ENCODE data around the gene GDNF.
"Not testable (repeated sequence)": the region's sequence is repeated elsewhere in the genome, so short reads cannot be mapped to it uniquely, and the experiment has no call there.

GDNF gene

DNA sequence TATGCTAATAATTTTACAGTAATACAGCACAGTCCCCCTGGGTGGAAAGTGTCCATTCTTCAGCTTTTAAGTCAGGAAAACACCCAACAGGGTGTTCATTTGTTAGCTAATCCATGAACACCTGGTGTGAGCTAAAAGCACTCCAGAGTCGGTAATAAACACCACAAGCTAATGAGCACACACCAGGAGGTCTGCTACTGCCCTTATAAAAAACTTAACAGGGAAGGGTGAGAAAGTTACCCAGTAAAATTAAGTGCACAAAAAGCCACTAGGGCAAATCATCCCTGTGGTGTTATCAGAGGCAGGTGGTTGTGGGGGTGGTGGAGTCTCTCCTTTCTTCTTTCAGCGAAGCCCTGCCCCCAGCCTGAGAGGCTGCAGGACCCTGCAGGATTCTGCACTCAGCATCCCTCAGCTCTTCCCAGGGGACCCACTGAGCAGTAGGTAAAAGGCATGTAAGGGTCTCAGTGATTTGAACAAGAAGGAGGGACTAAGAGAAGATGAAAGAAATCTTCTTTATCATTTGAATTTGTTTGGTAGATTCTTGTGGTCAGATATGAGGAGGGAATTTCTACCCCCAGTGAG, 14.4 kb downstream of the GDNF start:
- Histone ChIP-seq H3K27ac (no peak overlapping the region), H3K4me3 (no peak overlapping the region)

DNA sequence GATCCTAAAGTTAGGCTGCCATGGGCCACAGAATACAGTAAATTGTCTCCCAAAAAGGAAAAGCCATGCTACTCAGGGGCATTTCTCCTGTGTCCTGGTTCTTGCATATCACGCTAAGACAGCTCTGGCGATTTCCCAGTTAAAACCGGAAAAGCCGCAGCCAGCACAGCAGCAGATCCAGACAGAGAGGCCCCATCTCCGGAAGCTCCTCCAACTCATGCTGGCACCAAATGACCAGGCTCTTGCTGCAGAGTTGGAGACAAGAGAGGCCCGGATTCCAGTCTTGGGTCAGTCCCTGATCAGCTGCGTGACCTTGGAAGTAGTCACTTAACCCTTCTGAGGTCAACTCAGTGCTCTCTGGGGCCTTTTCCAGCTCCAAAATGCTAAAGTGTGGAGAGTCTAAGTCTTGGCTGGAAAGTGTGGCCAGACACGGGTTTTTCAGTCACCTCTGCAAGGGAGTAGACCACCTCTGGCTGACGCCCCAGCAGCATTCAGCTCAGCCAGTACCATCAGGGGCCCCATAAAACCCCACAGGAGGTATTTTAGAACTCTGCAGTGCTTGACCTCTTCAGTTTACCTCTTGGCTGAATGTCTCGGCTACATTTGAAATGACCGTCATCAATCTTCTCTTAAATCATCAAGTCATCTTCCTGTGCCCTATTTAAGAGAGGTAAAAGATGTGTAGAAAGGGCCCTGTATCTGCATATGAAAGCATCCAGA, 16.2 kb downstream of the GDNF start:
- Histone ChIP-seq H3K4me3 (no peak overlapping the region), H3K27ac (no peak overlapping the region)

DNA sequence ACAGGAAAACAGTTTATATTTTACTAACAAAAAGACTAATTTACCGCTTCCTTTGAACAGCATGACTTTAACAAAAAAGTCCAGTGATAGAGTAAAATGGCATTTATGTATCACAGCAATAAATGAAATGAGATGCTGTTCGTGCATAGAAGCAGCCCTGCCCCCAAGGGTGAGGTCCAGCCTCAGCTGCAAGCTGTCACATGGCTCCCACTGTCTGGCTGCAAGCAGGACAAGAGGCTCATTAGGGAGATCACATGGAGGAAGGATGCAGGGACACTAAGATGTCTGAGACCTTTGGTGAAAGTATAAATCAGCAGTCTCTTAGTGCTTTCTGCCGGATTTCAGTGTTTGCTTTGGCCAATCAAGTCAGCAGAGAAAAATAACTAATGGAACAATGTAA, 23.0 kb downstream of the GDNF start:
- no peak overlapping the region for H3K4me3 ChIP-seq
- H3K27ac ChIP-seq = no peak overlapping the region

DNA sequence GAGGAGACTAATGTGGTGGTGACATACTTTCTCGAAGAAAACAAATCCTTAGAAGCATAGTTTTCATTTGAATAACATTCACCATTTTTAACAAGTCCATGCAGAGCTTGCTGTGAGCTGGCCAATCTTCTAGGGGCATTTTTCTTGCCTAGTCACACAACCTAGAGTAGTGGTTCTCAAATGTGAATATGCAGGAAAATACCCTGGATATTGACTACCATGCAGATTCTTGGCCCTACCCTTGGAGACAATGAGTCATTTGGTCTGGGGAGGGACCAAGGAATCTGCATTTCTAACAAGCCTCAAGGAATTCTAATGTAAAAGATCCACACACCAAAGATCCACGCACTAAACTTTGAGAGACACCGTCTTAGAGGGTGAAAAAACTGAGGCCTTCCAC, 23.5 kb downstream of the GDNF start:
- H3K27ac ChIP-seq = no peak overlapping the region
- no peak overlapping the region for H3K4me3 ChIP-seq

DNA sequence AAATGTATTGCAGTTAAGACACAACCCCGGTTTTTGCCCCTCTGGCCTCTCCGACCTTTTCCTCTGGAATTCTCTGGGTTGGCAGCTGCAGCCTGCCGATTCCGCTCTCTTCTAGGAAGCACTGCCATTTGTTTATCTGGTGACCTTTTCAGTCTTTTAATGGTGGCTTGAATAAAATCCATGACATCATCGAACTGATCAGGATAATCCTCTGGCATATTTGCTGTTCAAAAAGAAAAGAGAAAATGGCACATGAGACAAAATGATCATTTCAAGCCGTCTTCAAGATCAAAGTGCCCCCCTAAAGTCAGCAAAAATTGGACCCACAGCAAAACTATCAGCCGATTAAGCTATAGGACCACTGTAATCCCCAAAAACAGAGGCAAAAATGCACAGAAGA, 23.9 kb downstream of the GDNF start:
- no peak overlapping the region for H3K27ac ChIP-seq
- H3K4me3 ChIP-seq = no peak overlapping the region

DNA sequence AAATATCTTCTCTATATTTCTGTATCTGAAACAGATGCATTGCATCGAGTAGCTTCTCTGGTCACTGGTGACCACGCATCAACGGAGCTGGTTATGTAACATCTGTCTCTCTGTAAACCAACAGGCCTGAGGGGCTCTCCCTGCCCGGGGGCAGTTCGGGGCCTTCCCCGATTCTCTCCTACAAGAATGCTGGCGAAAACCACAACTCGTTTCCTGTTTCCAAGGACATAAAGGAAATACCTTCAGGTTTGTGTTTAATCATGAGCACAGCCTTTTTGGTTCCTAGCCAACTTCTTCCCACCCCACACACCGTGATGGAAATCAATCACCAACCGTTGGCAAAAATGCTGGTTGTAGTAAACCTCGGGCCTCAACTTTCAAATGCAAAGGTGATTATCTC, 25.1 kb downstream of the GDNF start:
- Histone ChIP-seq H3K4me3 (no peak overlapping the region), H3K27ac (no peak overlapping the region)

DNA sequence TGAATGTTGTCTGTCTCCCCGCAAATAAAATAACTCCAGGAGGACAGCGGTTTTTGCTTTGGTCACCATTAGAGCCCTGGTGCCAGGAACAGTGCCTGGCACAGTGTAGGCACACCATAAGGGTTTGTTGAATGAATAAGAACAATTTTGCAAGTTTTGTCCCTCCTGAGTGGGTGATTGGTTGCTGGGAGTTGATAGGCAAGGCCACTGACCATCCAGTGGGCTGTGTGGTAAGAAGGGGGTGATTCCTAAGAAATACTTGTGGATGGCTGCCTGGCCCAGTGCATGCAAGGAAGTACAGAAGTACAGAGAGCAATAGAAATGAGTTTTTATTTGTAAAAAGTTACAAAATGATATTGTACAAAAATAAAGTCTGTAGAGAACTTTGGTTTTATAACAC, 27.5 kb downstream of the GDNF start:
- H3K27ac ChIP-seq = no peak overlapping the region
- H3K4me3 ChIP-seq = no peak overlapping the region

DNA sequence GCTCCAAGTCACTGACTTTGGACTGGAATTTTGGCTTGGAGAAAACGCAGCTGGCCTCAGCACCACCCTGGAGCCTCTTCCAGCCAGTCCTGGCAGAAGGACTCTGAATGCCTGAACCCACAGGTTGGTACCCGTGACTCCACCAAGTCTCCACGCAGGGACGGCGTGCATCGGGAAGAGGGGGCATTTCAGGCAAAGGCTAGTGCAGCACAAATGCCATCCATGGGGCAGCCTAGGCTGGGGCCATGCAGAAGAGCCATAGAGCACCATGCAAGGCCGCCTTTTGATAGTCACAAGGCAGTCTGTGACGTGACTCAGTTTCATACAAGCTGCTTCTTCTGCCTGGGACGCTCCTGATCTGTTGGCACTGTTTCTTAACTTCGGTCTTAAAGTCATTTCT, 28.0 kb downstream of the GDNF start:
- Histone ChIP-seq H3K27ac (no peak overlapping the region), H3K4me3 (no peak overlapping the region)

DNA sequence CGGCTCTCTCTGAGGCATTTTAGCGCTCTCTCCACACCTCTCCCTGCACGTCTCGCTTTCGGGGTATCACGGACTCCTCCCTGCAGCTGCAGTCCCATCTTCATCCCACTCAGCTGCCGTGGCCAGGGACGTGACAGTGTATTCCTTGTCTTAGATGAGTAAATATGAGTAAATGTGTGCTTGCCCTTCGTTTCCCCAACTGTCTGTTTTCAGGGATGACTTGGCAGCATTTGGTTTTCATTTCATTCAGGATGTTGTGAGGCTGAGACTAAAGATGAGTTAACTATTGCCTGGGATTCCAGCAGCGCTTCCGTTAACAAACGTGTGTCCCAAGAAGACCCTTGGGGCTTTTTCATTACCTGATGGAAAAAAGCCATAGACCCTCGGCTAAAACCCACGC, 29.5 kb downstream of the GDNF start:
- H3K4me3 ChIP-seq = no peak overlapping the region
- H3K27ac ChIP-seq = peak overlapping the region in 3 of 21 experiments; percentile 5 to 60 (median 49)

DNA sequence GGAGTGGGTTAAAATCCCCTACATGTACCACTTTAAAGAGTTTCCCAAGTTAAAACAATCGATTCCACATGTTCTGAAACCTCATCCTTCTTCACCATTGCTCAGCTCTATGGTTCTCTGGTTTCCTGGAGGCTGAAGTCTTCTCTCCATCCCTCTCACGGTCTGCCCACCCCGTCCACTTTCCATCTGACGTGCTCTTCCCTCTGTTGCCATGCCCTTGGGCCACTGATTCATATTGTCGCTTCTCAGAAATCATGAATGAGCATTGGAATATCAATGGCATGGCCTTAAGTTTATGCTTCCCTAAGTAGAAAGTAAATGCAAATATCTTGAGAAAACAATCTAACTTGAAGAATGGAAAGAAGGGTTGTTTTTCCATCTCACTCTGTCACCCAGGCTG, 30.9 kb downstream of the GDNF start:
- H3K4me3 ChIP-seq = no peak overlapping the region
- H3K27ac ChIP-seq = no peak overlapping the region

DNA sequence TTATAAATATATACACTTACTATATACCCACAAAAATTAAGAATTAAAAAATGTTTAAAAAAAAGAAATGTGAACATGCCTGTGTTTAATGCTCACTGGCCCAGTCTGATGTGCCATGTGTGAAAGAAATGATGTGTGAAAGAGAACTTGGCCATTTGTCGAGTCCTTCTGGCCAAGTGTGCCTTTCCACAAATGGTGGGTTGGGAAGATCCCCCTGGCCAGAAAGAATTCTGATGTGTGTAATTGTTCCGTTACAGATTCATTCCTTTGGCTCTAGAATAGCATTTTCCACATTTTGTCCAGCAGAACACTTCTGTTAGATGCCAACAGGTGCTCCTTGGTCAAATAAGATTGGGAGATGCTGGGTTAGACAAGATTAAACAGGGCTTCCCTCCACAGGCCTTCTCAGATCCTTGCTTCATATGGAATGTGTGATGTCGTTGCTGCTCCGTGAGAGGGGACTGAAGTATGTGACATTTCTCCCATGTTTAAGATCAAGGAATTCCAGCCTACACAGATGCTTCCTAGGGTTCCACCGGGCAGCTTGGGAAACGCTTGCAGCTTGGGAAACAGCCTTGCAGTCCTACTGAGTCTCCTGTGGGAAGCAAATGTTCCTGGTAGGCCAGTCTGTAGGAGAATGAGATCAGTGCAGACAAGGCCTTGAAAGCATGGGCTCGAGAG, 32.1 kb downstream of the GDNF start:
- Histone ChIP-seq H3K27ac (no peak overlapping the region), H3K4me3 (no peak overlapping the region)

DNA sequence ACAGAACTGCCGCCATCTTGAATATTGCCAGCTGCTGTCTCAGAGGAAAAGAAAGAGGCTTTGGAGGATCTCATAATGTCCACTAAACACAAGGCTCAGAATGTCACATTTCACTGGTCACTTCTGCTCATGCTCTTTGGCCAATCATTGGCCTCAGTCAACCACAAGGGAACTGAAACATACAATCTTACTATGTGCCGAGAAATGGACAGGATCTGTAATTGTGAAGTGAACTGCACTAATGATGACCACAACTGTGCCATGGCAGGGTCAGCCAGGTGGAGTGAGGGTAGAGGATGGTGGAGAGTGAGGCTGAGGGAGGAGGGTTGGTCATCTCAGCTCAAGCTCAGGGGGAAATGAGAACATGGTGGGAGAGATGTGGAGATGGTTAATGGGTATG, 32.8 kb downstream of the GDNF start:
- Histone ChIP-seq H3K27ac (no peak overlapping the region), H3K4me3 (no peak overlapping the region)

DNA sequence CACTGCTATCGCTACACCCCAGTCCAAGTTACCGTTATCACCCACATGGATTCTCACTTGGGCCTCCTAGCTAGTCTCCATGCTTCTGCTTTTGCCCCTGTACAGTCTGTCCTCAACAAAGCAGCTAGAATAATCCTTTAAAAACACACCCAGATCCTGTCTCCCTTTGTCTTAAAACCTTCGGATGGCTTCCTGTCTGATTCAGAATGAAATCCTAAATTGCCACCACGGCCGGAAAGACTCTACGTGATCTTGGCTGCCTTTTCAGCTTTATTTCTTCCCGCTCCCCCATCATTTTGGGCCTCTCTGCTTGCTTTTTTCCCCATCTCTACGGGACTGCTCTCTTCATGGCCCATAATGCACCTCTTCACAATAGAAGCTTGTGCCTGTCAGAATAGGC, 33.4 kb downstream of the GDNF start:
- no peak overlapping the region for H3K4me3 ChIP-seq
- H3K27ac ChIP-seq = no peak overlapping the region

DNA sequence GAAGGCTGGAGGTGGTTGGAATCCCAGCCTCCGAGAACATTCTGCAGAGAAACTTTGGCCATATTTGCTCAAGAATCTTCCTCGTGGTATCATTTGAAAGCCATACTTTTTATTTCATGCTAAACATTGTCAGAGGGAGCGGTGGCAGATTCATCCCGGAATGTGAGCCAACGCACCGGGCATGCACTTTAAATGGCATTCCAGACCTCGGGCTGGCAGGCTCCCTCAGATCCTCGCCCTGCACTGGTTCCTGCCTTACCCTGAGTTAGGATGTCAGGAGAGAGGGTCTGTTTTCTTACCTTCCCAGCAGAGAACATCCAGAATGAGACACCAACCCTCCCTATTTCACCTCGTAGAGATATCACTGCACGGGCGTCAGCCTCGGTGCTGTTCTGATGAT, 33.8 kb downstream of the GDNF start:
- H3K27ac ChIP-seq = no peak overlapping the region
- no peak overlapping the region for H3K4me3 ChIP-seq

DNA sequence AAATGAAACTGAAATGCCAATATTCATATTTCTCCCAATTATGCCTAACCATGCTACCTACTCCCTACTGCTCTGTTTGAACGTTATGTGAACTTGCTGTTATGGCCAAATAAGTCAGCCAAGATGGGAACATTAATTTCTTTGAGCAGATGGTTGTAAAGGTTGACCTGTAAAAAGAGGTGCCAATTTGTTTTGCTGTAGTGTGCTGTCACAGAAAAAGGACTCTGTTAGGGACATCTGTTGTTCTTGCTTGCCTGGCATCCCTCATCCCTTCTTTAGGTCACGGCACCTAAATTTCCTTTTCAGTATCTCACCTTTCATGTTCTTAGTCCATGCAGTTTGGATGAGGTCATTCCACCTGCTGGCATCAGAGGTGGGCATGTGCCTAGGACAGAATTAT, 35.4 kb downstream of the GDNF start:
- no peak overlapping the region for H3K27ac ChIP-seq
- H3K4me3 ChIP-seq = no peak overlapping the region

DNA sequence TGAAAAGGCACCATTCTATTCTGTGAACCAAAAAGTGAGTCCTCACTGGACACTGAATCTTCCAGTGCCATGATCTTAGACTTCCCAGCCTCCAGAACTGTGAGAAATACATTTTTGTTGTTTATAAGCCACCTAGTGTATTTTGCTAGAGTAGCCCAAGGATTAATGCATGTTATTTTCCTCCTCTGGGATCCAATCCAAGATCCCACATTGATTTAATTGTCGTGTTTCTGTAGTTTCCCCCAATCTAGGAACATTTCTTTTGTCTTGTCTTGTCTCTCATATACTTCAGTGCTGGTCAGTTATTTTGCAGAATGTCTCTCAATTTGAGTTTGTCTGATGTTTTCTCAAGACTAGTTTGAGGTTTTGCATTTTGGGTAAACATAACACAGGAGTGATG, 36.4 kb downstream of the GDNF start:
- H3K4me3 ChIP-seq = no peak overlapping the region
- H3K27ac ChIP-seq = no peak overlapping the region

DNA sequence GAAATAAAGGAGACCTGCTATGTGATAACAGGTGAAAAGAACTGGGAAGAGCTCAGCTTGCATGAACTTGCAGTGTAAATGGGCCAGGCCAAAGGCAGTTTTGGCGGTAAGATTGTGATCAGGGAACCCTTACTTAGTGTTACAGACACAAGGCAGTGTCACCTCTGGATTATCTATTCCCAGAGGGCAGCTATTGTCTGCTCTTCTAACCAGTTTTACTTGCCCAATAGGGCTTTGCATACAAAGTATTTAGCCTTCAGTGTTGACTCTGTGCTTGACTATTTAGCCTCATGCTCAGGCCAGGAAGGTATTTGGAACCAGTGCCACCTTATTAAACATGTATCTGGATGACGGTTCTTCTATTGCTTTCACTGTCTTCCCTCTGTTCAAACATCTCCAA, 38.3 kb downstream of the GDNF start:
- no peak overlapping the region for H3K4me3 ChIP-seq

DNA sequence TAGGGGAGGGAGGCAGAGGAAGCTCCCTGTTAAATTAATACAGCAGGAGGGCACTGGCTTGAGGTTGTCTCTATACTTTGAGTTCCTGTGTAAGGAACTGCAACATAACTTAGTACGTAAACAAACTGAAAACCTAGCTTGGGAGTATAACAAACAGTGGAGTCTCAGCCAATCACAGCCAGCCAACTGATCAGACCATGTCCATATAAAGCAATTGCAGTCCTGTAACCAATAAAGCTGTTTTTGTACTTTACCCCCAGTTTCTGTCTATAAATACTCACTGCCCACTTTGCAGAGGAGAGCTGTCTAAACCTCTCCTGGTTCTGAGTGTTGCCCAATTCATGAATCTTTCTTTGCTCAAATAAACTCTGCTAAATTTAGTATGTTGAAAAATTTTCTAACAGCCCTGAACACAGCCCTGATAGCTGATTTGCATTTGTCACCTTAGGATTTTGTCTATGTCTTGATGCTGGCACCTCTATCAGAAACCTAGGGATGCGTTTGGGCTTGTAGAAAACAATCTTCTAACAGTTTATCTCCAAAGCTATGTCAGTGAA, 39.9 kb downstream of the GDNF start:
- H3K27ac ChIP-seq = no peak overlapping the region
- H3K4me3 ChIP-seq = no peak overlapping the region

More for the DNA sequence above, 38.3 kb downstream of the GDNF start:
- H3K27ac ChIP-seq = no peak overlapping the region

DNA sequence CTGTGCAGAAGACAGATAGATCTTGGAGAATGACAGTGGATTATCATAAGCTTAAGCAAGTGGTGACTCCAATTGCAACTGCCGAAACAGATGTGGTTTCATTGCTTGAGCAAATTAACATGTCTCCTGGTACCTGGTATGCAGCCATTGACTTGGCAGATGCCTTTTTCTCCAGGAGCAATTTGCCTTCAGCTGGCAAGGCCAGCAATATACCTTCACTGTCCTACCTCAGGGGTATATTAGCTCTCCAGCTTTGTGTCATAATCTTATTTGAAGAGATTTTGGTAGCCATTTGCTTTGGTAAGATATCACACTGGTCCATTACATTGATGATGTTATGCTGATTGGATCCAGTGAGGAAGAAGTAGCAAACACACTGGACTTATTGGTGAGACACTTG, 43.4 kb downstream of the GDNF start:
- H3K4me3 ChIP-seq, H3K27ac ChIP-seq: not testable (repeated sequence)

DNA sequence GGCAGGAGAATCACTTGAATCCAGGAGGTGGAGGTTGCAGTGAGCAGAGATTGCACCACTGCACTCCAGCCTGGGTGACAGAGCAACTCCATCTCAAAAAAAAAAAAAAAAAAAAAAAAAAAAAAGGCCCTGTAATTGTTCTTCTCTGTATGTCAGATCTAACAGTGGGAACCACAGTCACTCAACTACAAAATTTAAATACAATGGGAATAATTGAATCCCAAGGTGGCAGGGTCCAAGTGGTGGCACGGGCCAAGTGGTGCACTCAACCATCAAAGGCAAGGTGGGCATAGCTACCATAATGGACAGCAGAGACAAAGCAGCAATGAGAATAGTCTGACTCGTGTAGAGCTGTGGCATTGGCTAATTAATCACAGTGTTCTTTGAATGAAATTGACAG, 44.5 kb downstream of the GDNF start:
- not testable (repeated sequence) for H3K27ac ChIP-seq, H3K4me3 ChIP-seq

DNA sequence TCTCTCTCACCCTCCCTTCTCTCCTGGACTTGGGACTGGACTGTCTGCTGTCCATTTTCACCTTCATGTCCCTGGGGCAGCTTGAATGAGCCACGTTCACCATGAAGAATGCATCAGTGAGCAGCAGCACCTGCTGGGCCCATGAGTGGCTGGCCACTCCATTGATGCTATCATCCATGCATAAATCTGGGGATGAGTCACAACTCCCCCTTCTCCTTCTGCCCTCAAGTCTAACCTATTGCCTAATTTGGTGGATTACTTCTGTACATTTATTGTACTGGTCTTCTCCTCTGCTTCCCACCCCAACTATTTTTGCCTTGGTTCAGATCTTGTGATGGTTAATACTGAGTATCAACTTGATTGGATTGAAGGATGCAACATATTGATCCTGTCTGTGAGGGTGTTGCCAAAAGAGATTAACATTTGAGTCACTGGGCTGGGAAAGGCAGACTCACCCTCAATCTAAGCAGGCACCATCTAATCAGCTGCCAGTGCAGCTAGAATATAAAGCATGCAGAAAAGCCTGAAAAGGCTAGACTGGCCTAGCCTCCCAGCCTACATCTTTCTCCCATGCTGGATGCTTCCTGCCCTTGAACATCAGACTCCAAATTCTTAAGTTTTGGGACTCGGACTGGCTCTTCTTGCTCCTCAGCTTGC, 46.7 kb downstream of the GDNF start:
- H3K4me3 ChIP-seq = no peak overlapping the region

More for the DNA sequence above, 46.7 kb downstream of the GDNF start:
- no peak overlapping the region for H3K27ac ChIP-seq

Measured in skin epidermis (tissue), 12 donors.